AG04450 (cell line): ENCODE results near the gene IFI30. TPM values are rescaled to one million over a fixed set of nuclear protein-coding genes. Genes with fewer than 3 reads are reported as not detected.

Experiments used
- CTCF ChIA-PET: fragments of 300-600, 350-600 bp; formaldehyde crosslinking; extraction: SDS; loops from one replicate; lab custom pipeline; 2022; ENCODE audit warnings: antibody characterized with exemption, inconsistent platforms; lab: Charles Lee
- POLR2A ChIA-PET: fragments of 350-600 bp; formaldehyde crosslinking; extraction: SDS; loops from one replicate; lab custom pipeline; 2021; ENCODE audit warnings: antibody characterized with exemption, inconsistent platforms; lab: Yijun Ruan, JAX
- DNase-seq: peaks from one replicate; pipeline ENCODE4 v3.0.0-alpha.2; 2011; ENCODE audit warnings: low read depth, low spot score
- H3K27ac ChIP-seq: one replicate; pipeline ENCODE4 v1.5.1; 2012; ENCODE audit warnings: low read depth, low read length, control low read depth
- H3K27me3 ChIP-seq: one replicate; pipeline ENCODE4 v1.6.0; 2012; ENCODE audit warnings: low read length; ENCODE audit not compliant: control insufficient read depth, insufficient read depth
- H3K4me3 ChIP-seq: 2 replicates; pipeline ENCODE4 v1.5.1; 2011; ENCODE audit warnings: mild to moderate bottlenecking, low read depth, low read length, control low read depth
- H3K9me3 ChIP-seq: 2 replicates; pipeline ENCODE4 v1.5.1; 2012; ENCODE audit warnings: low read length; ENCODE audit not compliant: control insufficient read depth, insufficient read depth
- polyA plus RNA-seq: library from polyadenylated mRNA; depleted of rRNA; stranded (reverse); fragments of >200 nt; gene quantifications from 2 replicates; pipeline ENCODE4 v1.2.3, GENCODE V29; 2011
- TF ChIP-seq, protein P1 (sequence below): IDR thresholded peaks from 2 replicates; pipeline ENCODE4 v1.5.1; 2011; ENCODE audit warnings: low read depth, low read length, control low read depth, inconsistent platforms

Gene IFI30
- polyA plus RNA-seq, 1 experiment = 6.9 TPM

DNA sequence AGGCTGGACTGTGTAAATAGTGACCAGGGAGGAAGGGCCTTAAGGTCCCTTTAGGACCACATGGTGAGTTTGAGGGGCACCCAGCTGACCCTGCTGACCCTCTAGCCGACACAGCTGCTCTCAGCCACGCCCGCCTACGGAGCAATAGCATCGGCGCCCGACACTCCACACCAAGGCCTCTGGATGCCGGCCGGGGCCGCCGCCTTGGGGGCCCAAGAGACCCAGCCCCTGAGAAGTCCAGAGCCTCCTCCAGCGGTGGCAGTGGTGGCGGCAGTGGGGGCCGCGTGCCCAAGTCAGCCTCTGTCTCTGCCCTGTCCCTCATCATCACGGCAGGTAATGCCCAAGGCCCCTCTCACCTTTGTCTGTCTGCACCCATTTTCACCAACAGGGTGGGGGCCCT lies 29.3 kb upstream of the IFI30 start:
- CTCF ChIA-PET = interaction anchor here (2.2 kb wide), 1 partner anchor 31 kb away, joined by 7 read pairs; no protein-coding TSS in a partner anchor

DNA sequence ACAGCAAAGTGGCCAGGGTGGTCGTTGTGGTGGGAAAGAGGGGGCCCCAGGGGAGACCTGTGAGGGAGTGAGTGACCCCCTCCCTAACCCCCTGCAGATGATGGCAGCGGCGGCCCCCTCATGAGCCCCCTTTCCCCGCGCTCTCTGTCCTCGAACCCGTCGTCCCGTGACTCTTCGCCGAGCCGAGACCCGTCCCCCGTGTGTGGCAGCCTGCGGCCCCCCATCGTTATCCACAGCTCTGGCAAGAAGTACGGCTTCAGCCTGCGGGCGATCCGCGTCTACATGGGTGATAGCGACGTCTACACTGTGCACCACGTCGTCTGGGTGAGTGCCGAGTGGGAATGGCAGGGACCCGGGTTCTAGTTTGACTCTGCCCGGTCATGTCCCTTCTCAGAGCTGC lies 28.7 kb upstream of the IFI30 start:
- ChIA-PET POLR2A (no interaction called here), CTCF (interaction anchor here (2.2 kb wide), 1 partner anchor 32 kb away, joined by 7 read pairs; no protein-coding TSS in a partner anchor)
- Histone ChIP-seq H3K9me3 (no peaks in the 10 kb centered on the region; the same call in 1 of the 2 replicates), H3K4me3 (no peak overlapping the region), H3K27me3 (no peaks in the 10 kb centered on the region), H3K27ac (no peak overlapping the region)
- no peak for DNase-seq
- TF ChIP-seq, protein P1, sequence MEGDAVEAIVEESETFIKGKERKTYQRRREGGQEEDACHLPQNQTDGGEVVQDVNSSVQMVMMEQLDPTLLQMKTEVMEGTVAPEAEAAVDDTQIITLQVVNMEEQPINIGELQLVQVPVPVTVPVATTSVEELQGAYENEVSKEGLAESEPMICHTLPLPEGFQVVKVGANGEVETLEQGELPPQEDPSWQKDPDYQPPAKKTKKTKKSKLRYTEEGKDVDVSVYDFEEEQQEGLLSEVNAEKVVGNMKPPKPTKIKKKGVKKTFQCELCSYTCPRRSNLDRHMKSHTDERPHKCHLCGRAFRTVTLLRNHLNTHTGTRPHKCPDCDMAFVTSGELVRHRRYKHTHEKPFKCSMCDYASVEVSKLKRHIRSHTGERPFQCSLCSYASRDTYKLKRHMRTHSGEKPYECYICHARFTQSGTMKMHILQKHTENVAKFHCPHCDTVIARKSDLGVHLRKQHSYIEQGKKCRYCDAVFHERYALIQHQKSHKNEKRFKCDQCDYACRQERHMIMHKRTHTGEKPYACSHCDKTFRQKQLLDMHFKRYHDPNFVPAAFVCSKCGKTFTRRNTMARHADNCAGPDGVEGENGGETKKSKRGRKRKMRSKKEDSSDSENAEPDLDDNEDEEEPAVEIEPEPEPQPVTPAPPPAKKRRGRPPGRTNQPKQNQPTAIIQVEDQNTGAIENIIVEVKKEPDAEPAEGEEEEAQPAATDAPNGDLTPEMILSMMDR = no peak

More for the DNA sequence above, 29.3 kb upstream of the IFI30 start:
- Histone ChIP-seq H3K27ac (no peak overlapping the region), H3K9me3 (no peaks in the 10 kb centered on the region; the same call in 1 of the 2 replicates), H3K27me3 (no peaks in the 10 kb centered on the region), H3K4me3 (no peak overlapping the region)
- TF ChIP-seq, protein P1 = no peak
- POLR2A ChIA-PET = no interaction called here
- no peak for DNase-seq

DNA sequence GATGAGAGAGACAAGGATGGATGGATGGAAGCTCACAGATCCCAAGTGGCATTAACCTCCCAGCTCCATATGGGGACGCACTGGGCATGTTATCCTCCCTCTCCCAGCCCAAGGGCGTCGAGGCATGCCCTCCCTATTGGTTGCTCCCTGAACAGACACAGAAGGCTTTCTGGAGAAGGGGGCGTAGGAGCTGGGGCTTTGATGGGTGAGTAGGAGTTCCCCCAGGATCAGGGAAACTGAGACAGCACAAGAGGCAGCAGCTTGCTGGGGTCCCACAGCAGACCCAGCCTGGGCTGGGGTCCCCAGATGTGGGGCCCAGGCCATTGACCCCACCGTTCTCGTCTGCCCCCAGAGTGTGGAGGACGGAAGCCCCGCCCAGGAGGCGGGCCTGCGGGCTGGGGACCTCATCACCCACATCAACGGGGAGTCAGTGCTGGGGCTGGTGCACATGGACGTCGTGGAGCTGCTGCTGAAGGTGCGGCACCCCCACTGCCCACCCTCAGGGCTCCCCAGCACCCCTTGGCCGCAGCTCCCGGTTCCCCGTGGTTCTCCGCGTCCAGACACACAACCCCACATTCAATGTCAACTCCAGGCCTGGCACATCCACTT lies 28.1 kb upstream of the IFI30 start:
- ChIA-PET CTCF (interaction anchor here (2.2 kb wide), 1 partner anchor 32 kb away, joined by 7 read pairs; no protein-coding TSS in a partner anchor), POLR2A (no interaction called here)
- TF ChIP-seq, protein P1 = no peak
- no peak overlapping the region for H3K4me3 ChIP-seq
- H3K27me3 ChIP-seq = no peaks in the 10 kb centered on the region
- no peaks in the 10 kb centered on the region; the same call in 1 of the 2 replicates for H3K9me3 ChIP-seq
- no peak for DNase-seq
- no peak overlapping the region for H3K27ac ChIP-seq

DNA sequence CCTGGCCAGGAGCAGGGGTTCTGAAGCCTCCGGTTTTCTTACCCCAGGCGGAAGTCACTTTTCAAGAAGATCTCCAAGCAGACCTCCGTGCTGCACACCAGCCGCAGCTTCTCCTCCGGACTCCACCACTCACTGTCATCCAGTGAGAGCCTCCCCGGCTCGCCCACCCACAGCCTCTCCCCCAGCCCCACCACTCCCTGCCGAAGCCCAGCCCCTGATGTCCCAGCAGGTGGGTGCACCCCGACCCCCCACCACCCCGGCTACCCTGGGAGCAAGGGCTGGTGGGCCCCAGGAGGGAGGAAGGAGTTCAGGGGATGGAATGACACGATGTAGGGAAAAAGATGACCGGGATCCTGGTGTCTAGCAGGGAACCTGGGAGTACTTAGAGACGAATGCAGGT lies 26.2 kb upstream of the IFI30 start:
- TF ChIP-seq, protein P1 = no peak
- CTCF ChIA-PET = no interaction called here

DNA sequence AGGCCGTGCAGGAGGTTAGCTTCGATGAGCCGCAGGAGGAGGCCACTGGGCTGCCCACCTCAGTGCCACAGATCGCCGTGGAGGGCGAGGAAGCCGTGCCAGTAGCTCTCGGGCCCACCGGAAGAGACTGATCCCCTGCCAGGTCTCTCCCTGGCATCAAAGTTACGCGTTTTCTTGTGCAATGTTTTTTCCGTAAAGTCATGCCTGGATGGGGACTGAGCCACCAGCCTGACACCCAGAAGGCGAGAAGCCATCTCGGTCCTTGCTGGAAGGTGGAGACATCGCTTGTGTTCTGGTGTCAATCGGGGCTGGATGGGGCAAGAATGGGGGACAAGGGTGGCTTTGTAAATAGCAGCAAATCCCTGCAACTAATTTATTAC lies 24.0 kb upstream of the IFI30 start:
- DNase-seq = no peak
- TF ChIP-seq, protein P1 = no peak
- Histone ChIP-seq H3K4me3 (no peak overlapping the region), H3K27me3 (no peaks in the 10 kb centered on the region), H3K9me3 (no peaks in the 10 kb centered on the region; the same call in 1 of the 2 replicates), H3K27ac (no peak overlapping the region)
- POLR2A ChIA-PET = interaction anchor here (1.1 kb wide), 1 partner anchor 75 kb away, joined by 3 read pairs; no protein-coding TSS in a partner anchor
- CTCF ChIA-PET = interaction anchor here (1.0 kb wide), 1 partner anchor 12 kb away, joined by 4 read pairs; no protein-coding TSS in a partner anchor

More for the DNA sequence above, 26.2 kb upstream of the IFI30 start:
- Histone ChIP-seq H3K27ac (no peak overlapping the region), H3K27me3 (no peaks in the 10 kb centered on the region), H3K9me3 (no peaks in the 10 kb centered on the region; the same call in 1 of the 2 replicates), H3K4me3 (no peak overlapping the region)
- POLR2A ChIA-PET = no interaction called here
- no peak for DNase-seq
